Ishikawa (cell line): ENCODE measurements around the gene NUMB.

Experiments used
- CEBPB ChIP-seq: IDR thresholded peaks from 2 replicates; pipeline ENCODE4 v1.6.1; 2012
- CREB1 ChIP-seq: IDR thresholded peaks from 2 replicates; pipeline ENCODE4 v1.6.1; 2012; ENCODE audit warnings: low read depth
- EGR1 ChIP-seq: IDR thresholded peaks from 2 replicates; pipeline ENCODE4 v1.6.1; 2012
- EP300 ChIP-seq: IDR thresholded peaks from 2 replicates; pipeline ENCODE4 v1.6.1; 2012; ENCODE audit warnings: borderline replicate concordance
- FOXM1 ChIP-seq: IDR thresholded peaks from 2 replicates; pipeline ENCODE4 v1.6.1; 2012; ENCODE audit warnings: low read depth, borderline replicate concordance
- MAX ChIP-seq: IDR thresholded peaks from 2 replicates; pipeline ENCODE4 v1.6.1; 2012
- NFIC ChIP-seq: IDR thresholded peaks from 2 replicates; pipeline ENCODE4 v1.6.1; 2012
- RAD21 ChIP-seq: IDR thresholded peaks from 2 replicates; pipeline ENCODE4 v1.6.1; 2012; ENCODE audit warnings: low read depth
- TAF1 ChIP-seq: IDR thresholded peaks from 2 replicates; pipeline ENCODE4 v1.6.1; 2012; ENCODE audit warnings: low read depth, mild to moderate bottlenecking
- TCF12 ChIP-seq: IDR thresholded peaks from 2 replicates; pipeline ENCODE4 v1.6.1; 2012; ENCODE audit warnings: low read depth
- TEAD4 ChIP-seq: IDR thresholded peaks from 2 replicates; pipeline ENCODE4 v1.6.1; 2012
- YY1 ChIP-seq: IDR thresholded peaks from 2 replicates; pipeline ENCODE4 v1.6.1; 2012; ENCODE audit warnings: low read depth
- ZBTB7A ChIP-seq: IDR thresholded peaks from 2 replicates; pipeline ENCODE4 v1.6.1; 2012; ENCODE audit warnings: low read depth
- TF ChIP-seq, protein P1 (sequence below): IDR thresholded peaks from 2 replicates; pipeline ENCODE4 v1.6.1; 2012
- TF ChIP-seq, protein P2 (sequence below): IDR thresholded peaks from 2 replicates; pipeline ENCODE4 v1.6.1; 2012; ENCODE audit warnings: low read depth, mild to moderate bottlenecking

NUMB gene

GRCh38 chr14:73458183-73458976 is at the start of gene NUMB:
Gene NUMB, minus strand, starts transcription at chr14:73458546. Its CDS starts 102,795 bp downstream, at chr14:73355751.
- TF ChIP-seq EP300 (no peak), FOXM1 (no peak), TCF12 (no peak; the same call in 1 of the 2 replicates), TEAD4 (peak; percentile 18; the same call in 1 of the 2 replicates), TAF1 (peak; percentile 83), CEBPB (peak; percentile 93), NFIC (no peak), RAD21 (no peak), CREB1 (peak; percentile 73; the same call in 1 of the 2 replicates), MAX (0 out of 2 replicates have a peak, but pooled peaks have one; percentile 16), YY1 (0 out of 2 replicates have a peak, but pooled peaks have one; percentile 43), ZBTB7A (no peak), EGR1 (peak; percentile 69)
- TF ChIP-seq, protein P1, sequence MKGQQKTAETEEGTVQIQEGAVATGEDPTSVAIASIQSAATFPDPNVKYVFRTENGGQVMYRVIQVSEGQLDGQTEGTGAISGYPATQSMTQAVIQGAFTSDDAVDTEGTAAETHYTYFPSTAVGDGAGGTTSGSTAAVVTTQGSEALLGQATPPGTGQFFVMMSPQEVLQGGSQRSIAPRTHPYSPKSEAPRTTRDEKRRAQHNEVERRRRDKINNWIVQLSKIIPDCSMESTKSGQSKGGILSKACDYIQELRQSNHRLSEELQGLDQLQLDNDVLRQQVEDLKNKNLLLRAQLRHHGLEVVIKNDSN = no peak
- TF ChIP-seq, protein P2, sequence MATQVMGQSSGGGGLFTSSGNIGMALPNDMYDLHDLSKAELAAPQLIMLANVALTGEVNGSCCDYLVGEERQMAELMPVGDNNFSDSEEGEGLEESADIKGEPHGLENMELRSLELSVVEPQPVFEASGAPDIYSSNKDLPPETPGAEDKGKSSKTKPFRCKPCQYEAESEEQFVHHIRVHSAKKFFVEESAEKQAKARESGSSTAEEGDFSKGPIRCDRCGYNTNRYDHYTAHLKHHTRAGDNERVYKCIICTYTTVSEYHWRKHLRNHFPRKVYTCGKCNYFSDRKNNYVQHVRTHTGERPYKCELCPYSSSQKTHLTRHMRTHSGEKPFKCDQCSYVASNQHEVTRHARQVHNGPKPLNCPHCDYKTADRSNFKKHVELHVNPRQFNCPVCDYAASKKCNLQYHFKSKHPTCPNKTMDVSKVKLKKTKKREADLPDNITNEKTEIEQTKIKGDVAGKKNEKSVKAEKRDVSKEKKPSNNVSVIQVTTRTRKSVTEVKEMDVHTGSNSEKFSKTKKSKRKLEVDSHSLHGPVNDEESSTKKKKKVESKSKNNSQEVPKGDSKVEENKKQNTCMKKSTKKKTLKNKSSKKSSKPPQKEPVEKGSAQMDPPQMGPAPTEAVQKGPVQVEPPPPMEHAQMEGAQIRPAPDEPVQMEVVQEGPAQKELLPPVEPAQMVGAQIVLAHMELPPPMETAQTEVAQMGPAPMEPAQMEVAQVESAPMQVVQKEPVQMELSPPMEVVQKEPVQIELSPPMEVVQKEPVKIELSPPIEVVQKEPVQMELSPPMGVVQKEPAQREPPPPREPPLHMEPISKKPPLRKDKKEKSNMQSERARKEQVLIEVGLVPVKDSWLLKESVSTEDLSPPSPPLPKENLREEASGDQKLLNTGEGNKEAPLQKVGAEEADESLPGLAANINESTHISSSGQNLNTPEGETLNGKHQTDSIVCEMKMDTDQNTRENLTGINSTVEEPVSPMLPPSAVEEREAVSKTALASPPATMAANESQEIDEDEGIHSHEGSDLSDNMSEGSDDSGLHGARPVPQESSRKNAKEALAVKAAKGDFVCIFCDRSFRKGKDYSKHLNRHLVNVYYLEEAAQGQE = no peak

- no peak for TF ChIP-seq RAD21
- TF ChIP-seq TCF12 = no peak
- no peak for TF ChIP-seq EP300
- no peak for TF ChIP-seq FOXM1
- TF ChIP-seq ZBTB7A = no peak
- TF ChIP-seq NFIC = no peak
- TF ChIP-seq YY1 = no peak
- TF ChIP-seq CEBPB = no peak
- TF ChIP-seq, protein P1 = no peak
- no peak for TF ChIP-seq TAF1
- no peak for TF ChIP-seq CREB1
- no peak for TF ChIP-seq TEAD4
- no peak for TF ChIP-seq MAX
- TF ChIP-seq, protein P2 = no peak
- no peak for TF ChIP-seq EGR1
Observed at GRCh38 chr14:73503648-73504047, 45.3 kb upstream of the NUMB start.

DNA sequence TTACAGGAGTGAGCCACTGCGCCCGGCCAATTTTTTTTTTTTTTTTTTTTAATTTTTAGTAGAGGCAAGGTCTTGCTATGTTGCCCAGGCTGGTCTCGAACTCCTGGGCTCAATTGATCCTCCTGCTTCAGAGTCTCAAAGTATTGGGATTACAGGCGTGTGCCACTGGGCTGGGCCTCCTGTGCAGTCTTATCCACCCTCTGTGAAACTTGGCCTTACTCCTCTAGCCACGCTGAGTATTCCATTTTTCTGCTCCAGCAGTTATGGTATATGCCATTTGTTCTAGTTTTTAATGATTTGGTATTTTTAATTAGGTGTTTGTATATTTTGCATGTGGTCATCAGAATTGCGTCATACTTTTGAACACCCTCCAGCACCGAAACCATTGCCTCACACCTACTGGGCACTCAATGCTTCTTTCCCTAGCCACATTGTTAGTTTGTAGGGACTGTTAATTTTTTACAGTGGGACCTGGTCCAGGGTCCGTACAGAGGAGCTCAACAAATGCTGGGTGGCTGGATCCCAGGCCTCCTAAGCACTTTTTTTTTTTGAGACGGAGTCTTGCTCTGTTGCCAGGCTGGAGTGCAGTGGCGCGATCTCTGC is 43.8 kb upstream of the NUMB start:
- no peak for TF ChIP-seq YY1
- TF ChIP-seq CEBPB = peak; percentile 39; the same call in 1 of the 2 replicates

- TF ChIP-seq TEAD4 = no peak
- no peak for TF ChIP-seq FOXM1
- no peak; the same call in 1 of the 2 replicates for TF ChIP-seq RAD21
- TF ChIP-seq MAX = no peak
- no peak for TF ChIP-seq TAF1
- TF ChIP-seq CEBPB = no peak
- TF ChIP-seq TCF12 = no peak
- no peak for TF ChIP-seq EP300
Observed at GRCh38 chr14:73500360-73500759, 42.0 kb upstream of the NUMB start.

DNA sequence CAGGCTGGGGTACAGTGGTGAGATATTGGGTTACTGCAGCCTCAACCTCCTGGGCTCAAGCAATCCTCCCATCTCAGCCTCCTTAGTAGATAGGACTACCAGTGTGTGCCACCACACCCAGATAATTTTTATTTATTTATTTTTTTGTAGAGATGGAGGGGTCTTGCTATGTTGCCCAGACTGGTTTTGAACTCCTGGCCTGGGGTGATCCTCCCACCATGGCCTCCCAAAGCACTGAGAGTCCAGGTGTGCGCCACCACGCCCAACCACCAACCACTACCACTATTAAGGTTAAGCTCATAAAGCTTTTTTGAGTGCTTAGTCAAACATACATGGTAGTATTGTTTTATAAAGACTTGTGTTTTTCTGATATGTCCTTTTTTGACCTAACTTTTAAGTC is 36.2 kb upstream of the NUMB start:
- TF ChIP-seq CEBPB (no peak), ZBTB7A (no peak), TCF12 (no peak), TEAD4 (no peak), FOXM1 (no peak), YY1 (no peak), EP300 (no peak), TAF1 (no peak), CREB1 (no peak), RAD21 (no peak), NFIC (no peak)
- TF ChIP-seq, protein P2 = no peak
- TF ChIP-seq, protein P1 = no peak
